ENCODE data around the gene ERC1.

DNA sequence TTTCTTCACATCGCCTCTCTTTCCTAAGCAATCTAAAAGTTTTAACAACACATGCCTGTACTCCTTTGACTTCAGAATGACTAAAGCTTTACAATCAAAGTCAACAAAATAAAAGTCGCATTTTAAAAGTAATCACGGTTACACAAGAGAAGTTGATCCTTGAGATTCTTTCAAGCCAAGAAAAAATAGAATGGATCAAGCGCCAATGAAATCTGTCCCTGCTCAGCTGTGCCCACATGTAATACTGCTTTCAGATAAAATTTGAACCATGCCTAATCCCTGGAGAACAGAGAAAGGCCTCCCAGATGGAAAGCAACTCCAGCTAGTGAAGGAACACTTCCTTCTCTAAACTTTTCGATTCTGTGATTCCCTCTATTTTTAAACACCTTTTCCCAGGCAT is 490.3 kb downstream of the ERC1 start:
- TF ChIP-seq, protein P1, sequence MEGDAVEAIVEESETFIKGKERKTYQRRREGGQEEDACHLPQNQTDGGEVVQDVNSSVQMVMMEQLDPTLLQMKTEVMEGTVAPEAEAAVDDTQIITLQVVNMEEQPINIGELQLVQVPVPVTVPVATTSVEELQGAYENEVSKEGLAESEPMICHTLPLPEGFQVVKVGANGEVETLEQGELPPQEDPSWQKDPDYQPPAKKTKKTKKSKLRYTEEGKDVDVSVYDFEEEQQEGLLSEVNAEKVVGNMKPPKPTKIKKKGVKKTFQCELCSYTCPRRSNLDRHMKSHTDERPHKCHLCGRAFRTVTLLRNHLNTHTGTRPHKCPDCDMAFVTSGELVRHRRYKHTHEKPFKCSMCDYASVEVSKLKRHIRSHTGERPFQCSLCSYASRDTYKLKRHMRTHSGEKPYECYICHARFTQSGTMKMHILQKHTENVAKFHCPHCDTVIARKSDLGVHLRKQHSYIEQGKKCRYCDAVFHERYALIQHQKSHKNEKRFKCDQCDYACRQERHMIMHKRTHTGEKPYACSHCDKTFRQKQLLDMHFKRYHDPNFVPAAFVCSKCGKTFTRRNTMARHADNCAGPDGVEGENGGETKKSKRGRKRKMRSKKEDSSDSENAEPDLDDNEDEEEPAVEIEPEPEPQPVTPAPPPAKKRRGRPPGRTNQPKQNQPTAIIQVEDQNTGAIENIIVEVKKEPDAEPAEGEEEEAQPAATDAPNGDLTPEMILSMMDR (conservative IDR thresholded peaks at IDR 0.05 in 1 of 2, IDR thresholded peaks at IDR 0.05 in 1 of 2; ENCODE audit: low read depth in 1 of 2, low read length in 2 of 2), result no peak
- no peak for TF ChIP-seq EZH2 (IDR thresholded peaks at IDR 0.05; ENCODE audit: low read length, missing control alignments)
